ENCODE data around the gene PPP4R4. TPM values are rescaled to one million over a fixed set of nuclear protein-coding genes. Genes with fewer than 3 reads are reported as not detected.

PPP4R4 gene
- total RNA-seq, 1 experiment from 2014 or later, result 1.5 TPM

- DNase-seq (ENCODE audit: low spot score), result no peak
Observed at GRCh38 chr14:94306047-94306978, 132.2 kb downstream of the PPP4R4 start.

- no peak for DNase-seq (ENCODE audit: low spot score)
Observed at GRCh38 chr14:94307410-94307992, 133.4 kb downstream of the PPP4R4 start.

- no peak for DNase-seq (ENCODE audit: low spot score)
Observed at GRCh38 chr14:94309721-94310120, 135.6 kb downstream of the PPP4R4 start.

GRCh38 chr14:94310248-94310647, 136.1 kb downstream of the PPP4R4 start:
- DNase-seq (ENCODE audit: low spot score), result no peak

- DNase-seq (ENCODE audit: low spot score), result no peak
Observed at GRCh38 chr14:94312481-94313246, 138.5 kb downstream of the PPP4R4 start.

GRCh38 chr14:94313991-94314655, 140.0 kb downstream of the PPP4R4 start:
- DNase-seq (ENCODE audit: low spot score), result no peak

- DNase-seq (ENCODE audit: low spot score), result no peak
Observed at GRCh38 chr14:94314890-94315289, 140.8 kb downstream of the PPP4R4 start.

GRCh38 chr14:94316692-94317091, 142.6 kb downstream of the PPP4R4 start:
- DNase-seq (ENCODE audit: low spot score), result no peak

GRCh38 chr14:94317259-94317658, 143.1 kb downstream of the PPP4R4 start:
- no peak for DNase-seq (ENCODE audit: low spot score)

- DNase-seq (ENCODE audit: low spot score), result no peak
Observed at GRCh38 chr14:94320243-94320642, 146.1 kb downstream of the PPP4R4 start.

GRCh38 chr14:94321421-94322271, 147.5 kb downstream of the PPP4R4 start:
- no peak for DNase-seq (ENCODE audit: low spot score)

- peak; percentile 32 for DNase-seq (ENCODE audit: low spot score)
Observed at GRCh38 chr14:94322648-94323570, 148.8 kb downstream of the PPP4R4 start, which contains the start of gene SERPINA6. Gene SERPINA6, minus strand, starts transcription at chr14:94323336. Its CDS starts 8,688 bp downstream, at chr14:94314648.

- DNase-seq (ENCODE audit: low spot score), result no peak
Observed at GRCh38 chr14:94328196-94328595, 154.1 kb downstream of the PPP4R4 start.

Other genes starting within 250 kb of the PPP4R4 start
- not detected in 2 replicates for gene FAM181A, start 247.0 kb upstream of the PPP4R4 start, total RNA-seq (2014; rRNA removed; shearing (Covaris generic))
- gene ASB2, start 197.8 kb upstream of the PPP4R4 start, total RNA-seq (2014; rRNA removed; shearing (Covaris generic)), result not detected in 2 replicates
- gene CCDC197, start 177.0 kb upstream of the PPP4R4 start, total RNA-seq (2014; rRNA removed; shearing (Covaris generic)), result not detected in 2 replicates
- gene OTUB2, start 148.0 kb upstream of the PPP4R4 start, total RNA-seq (2014; rRNA removed; shearing (Covaris generic)), result 0.53 and 1.2 TPM in 2 replicates
- 142 and 162 TPM in 2 replicates for gene DDX24, start 93.1 kb upstream of the PPP4R4 start, total RNA-seq (2014; rRNA removed; shearing (Covaris generic))
- gene IFI27L1, start 93.0 kb upstream of the PPP4R4 start, total RNA-seq (2014; rRNA removed; shearing (Covaris generic)), result 8.8 and 11.1 TPM in 2 replicates
- 5.9 and 10.1 TPM in 2 replicates for gene IFI27, start 63.6 kb upstream of the PPP4R4 start, total RNA-seq (2014; rRNA removed; shearing (Covaris generic))
- gene IFI27L2, start 44.7 kb upstream of the PPP4R4 start, total RNA-seq (2014; rRNA removed; shearing (Covaris generic)), result 86.1 and 89.0 TPM in 2 replicates
- not detected in 2 replicates for gene SERPINA10, start 118.9 kb downstream of the PPP4R4 start, total RNA-seq (2014; rRNA removed; shearing (Covaris generic))
- not detected in 2 replicates for gene SERPINA6, start 149.0 kb downstream of the PPP4R4 start, total RNA-seq (2014; rRNA removed; shearing (Covaris generic))
- gene SERPINA2, start 192.4 kb downstream of the PPP4R4 start, total RNA-seq (2014; rRNA removed; shearing (Covaris generic)), result not detected in 2 replicates
- 0.78 and 1.2 TPM in 2 replicates for gene SERPINA1, start 214.3 kb downstream of the PPP4R4 start, total RNA-seq (2014; rRNA removed; shearing (Covaris generic))

Measured in A172 (cell line).